Effector memory CD4-positive, alpha-beta T cell (primary cell): ENCODE measurements around the gene C2.

ENCODE experiments used
- DNase-seq, 3 donors: peaks; one replicate each; pipeline ENCODE4 v3.0.0-alpha.2; 2020
- H3K27ac ChIP-seq: 2 replicates; pipeline ENCODE4 v1.7.0; 2013; ENCODE audit warnings: mild to moderate bottlenecking, low read length, moderate library complexity; ENCODE audit not compliant: insufficient read depth, poor library complexity, severe bottlenecking
- H3K27me3 ChIP-seq: replicated peaks from 2 replicates; pipeline ENCODE4 v1.7.0; 2013; ENCODE audit warnings: mild to moderate bottlenecking, low read length; ENCODE audit not compliant: insufficient read depth, control insufficient read depth, poor library complexity, severe bottlenecking
- H3K36me3 ChIP-seq: 2 replicates; pipeline ENCODE4 v1.7.0; 2013; ENCODE audit warnings: mild to moderate bottlenecking, low read length, moderate library complexity; ENCODE audit not compliant: control insufficient read depth, insufficient read depth
- H3K4me1 ChIP-seq: 2 replicates; pipeline ENCODE4 v1.7.0; 2013; ENCODE audit warnings: low read length, mild to moderate bottlenecking; ENCODE audit not compliant: control insufficient read depth, insufficient read depth, poor library complexity, severe bottlenecking
- H3K4me3 ChIP-seq: 2 replicates; pipeline ENCODE4 v1.7.0; 2013; ENCODE audit warnings: low read length, low read depth, mild to moderate bottlenecking; ENCODE audit not compliant: insufficient read depth, poor library complexity, severe bottlenecking
- H3K9me3 ChIP-seq: 2 replicates; pipeline ENCODE4 v1.7.0; 2013; ENCODE audit warnings: mild to moderate bottlenecking, low read length, moderate library complexity; ENCODE audit not compliant: control insufficient read depth

C2 gene

GRCh38 chr6:31949926-31950548, 22.5 kb downstream of the C2 start:
- Histone ChIP-seq H3K27ac (no peak overlapping the region), H3K9me3 (no peaks in the 10 kb centered on the region)

GRCh38 chr6:31952140-31952805, 24.8 kb downstream of the C2 start:
- Histone ChIP-seq H3K4me1 (no peaks in the 10 kb centered on the region), H3K27ac (no peak overlapping the region), H3K36me3 (peaks cover 58% of the 10 kb centered on the region), H3K9me3 (no peaks in the 10 kb centered on the region), H3K27me3 (no peaks in the 10 kb centered on the region), H3K4me3 (no peak overlapping the region)
- DNase-seq: no peak

More at GRCh38 chr6:31949926-31950548, 22.5 kb downstream of the C2 start:
- H3K4me3 ChIP-seq: no peak overlapping the region
- H3K36me3 ChIP-seq: peaks cover 42% of the 10 kb centered on the region
- no peaks in the 10 kb centered on the region for H3K27me3 ChIP-seq
- DNase-seq: no peak
- H3K4me1 ChIP-seq: no peaks in the 10 kb centered on the region

- no peak for DNase-seq
- Histone ChIP-seq H3K36me3 (peaks cover 58% of the 10 kb centered on the region), H3K4me3 (no peak overlapping the region), H3K27me3 (no peaks in the 10 kb centered on the region), H3K27ac (no peak overlapping the region), H3K4me1 (peaks cover under 1% of the 10 kb centered on the region), H3K9me3 (no peaks in the 10 kb centered on the region)
Observed at GRCh38 chr6:31952890-31953289, 25.4 kb downstream of the C2 start.

GRCh38 chr6:31954511-31954910, 27.0 kb downstream of the C2 start:
- Histone ChIP-seq H3K4me3 (no peak overlapping the region), H3K4me1 (peaks cover 13% of the 10 kb centered on the region), H3K27ac (no peak overlapping the region), H3K27me3 (no peaks in the 10 kb centered on the region), H3K36me3 (peaks cover 58% of the 10 kb centered on the region), H3K9me3 (no peaks in the 10 kb centered on the region)
- DNase-seq: no peak

GRCh38 chr6:31956796-31957195, 29.3 kb downstream of the C2 start:
- Histone ChIP-seq H3K27ac (no peak overlapping the region), H3K4me1 (peaks cover 14% of the 10 kb centered on the region), H3K4me3 (no peak overlapping the region), H3K27me3 (no peaks in the 10 kb centered on the region), H3K36me3 (peaks cover 61% of the 10 kb centered on the region), H3K9me3 (no peaks in the 10 kb centered on the region)
- no peak for DNase-seq

- H3K9me3 ChIP-seq: no peaks in the 10 kb centered on the region
Observed at GRCh38 chr6:31958412-31958740, 30.9 kb downstream of the C2 start.

GRCh38 chr6:31958741-31959739, 31.5 kb downstream of the C2 start, which contains the start of the genes NELFE and SKIC2:
TSS of gene NELFE (minus strand) at chr6:31958971. CDS start at chr6:31958446, 525 bp downstream.
TSS of gene SKIC2 (plus strand) at chr6:31959175. CDS start at chr6:31959193, 18 bp downstream.
- peak within 1 kb of the TSS; percentile 89 for H3K27ac ChIP-seq
- H3K27me3 ChIP-seq: no peaks in the 10 kb centered on the region
- DNase-seq: peak; percentile 96 to 98 (median 96)
- H3K4me3 ChIP-seq: peak within 1 kb of the TSS; percentile 77
- no peaks in the 10 kb centered on the region for H3K9me3 ChIP-seq
- peaks cover 63% of the 10 kb centered on the region for H3K36me3 ChIP-seq
- peaks cover 14% of the 10 kb centered on the region for H3K4me1 ChIP-seq

More at GRCh38 chr6:31958412-31958740, 30.9 kb downstream of the C2 start:
- DNase-seq: no peak
- H3K4me3 ChIP-seq: peak overlapping the region; percentile 77
- H3K36me3 ChIP-seq: peaks cover 63% of the 10 kb centered on the region
- H3K27ac ChIP-seq: peak overlapping the region; percentile 89
- H3K4me1 ChIP-seq: peaks cover 14% of the 10 kb centered on the region
- no peaks in the 10 kb centered on the region for H3K27me3 ChIP-seq

GRCh38 chr6:31961616-31962015, 34.1 kb downstream of the C2 start:
- H3K4me3 ChIP-seq: no peak overlapping the region
- H3K9me3 ChIP-seq: no peaks in the 10 kb centered on the region
- no peak overlapping the region for H3K27ac ChIP-seq
- DNase-seq: no peak
- H3K36me3 ChIP-seq: peaks cover 56% of the 10 kb centered on the region
- no peaks in the 10 kb centered on the region for H3K27me3 ChIP-seq
- peaks cover 14% of the 10 kb centered on the region for H3K4me1 ChIP-seq

GRCh38 chr6:31963921-31964320, 36.4 kb downstream of the C2 start:
- Histone ChIP-seq H3K4me1 (peaks cover 7% of the 10 kb centered on the region), H3K9me3 (no peaks in the 10 kb centered on the region), H3K27me3 (no peaks in the 10 kb centered on the region), H3K27ac (no peak overlapping the region), H3K36me3 (peaks cover 75% of the 10 kb centered on the region), H3K4me3 (no peak overlapping the region)
- no peak for DNase-seq
